Measurements from ENCODE around the gene OVOL3. TPM values are rescaled to one million over a fixed set of nuclear protein-coding genes. Genes with fewer than 3 reads are reported as not detected.
A peak's percentile ranks its signal among the peaks of the same experiment; 100 is the strongest.

OVOL3 gene
- total RNA-seq, 1 donor, result not detected

- H3K4me3 ChIP-seq (ENCODE audit: low read depth, low read length), result no peak overlapping the region
- no peak for TF ChIP-seq CTCF (IDR thresholded peaks at IDR 0.05; ENCODE audit: insufficient read depth, low read length)
- DNase-seq (ENCODE audit: low read depth), result no peak
Observed at GRCh38 chr19:36089847-36090246, 21.1 kb upstream of the OVOL3 start.

- no peak overlapping the region for H3K4me3 ChIP-seq (ENCODE audit: low read depth, low read length)
- no peak for TF ChIP-seq CTCF (IDR thresholded peaks at IDR 0.05; ENCODE audit: insufficient read depth, low read length)
- DNase-seq (ENCODE audit: low read depth), result no peak
Observed at GRCh38 chr19:36090910-36091695, 19.8 kb upstream of the OVOL3 start.

DNA sequence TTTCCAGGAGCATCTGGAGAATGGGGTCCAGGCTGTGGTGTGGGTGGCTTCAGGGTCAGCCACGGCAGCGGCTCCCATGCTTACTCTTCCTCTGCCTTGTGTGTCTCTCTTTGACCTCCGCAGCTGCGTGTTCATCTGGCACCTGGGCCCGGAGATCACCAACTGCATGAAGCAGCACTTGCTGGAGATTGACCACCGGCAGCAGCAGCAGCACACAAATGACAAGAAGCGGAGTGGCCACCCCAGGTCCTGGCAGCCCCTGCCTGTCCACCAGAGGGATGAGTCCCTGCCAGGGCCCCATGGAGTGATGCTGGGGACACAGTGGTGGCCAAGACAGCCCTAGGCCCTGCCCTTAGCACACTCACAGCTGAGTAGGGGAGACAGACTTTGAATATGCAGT is 18.4 kb upstream of the OVOL3 start:
- no peak overlapping the region for H3K4me3 ChIP-seq (ENCODE audit: low read depth, low read length)
- TF ChIP-seq CTCF (IDR thresholded peaks at IDR 0.05; ENCODE audit: insufficient read depth, low read length), result no peak
- no peak for DNase-seq (ENCODE audit: low read depth)

GRCh38 chr19:36093146-36093662 is 17.7 kb upstream of the OVOL3 start:
- no peak overlapping the region for H3K4me3 ChIP-seq (ENCODE audit: low read depth, low read length)
- TF ChIP-seq CTCF (IDR thresholded peaks at IDR 0.05; ENCODE audit: insufficient read depth, low read length), result no peak

DNA sequence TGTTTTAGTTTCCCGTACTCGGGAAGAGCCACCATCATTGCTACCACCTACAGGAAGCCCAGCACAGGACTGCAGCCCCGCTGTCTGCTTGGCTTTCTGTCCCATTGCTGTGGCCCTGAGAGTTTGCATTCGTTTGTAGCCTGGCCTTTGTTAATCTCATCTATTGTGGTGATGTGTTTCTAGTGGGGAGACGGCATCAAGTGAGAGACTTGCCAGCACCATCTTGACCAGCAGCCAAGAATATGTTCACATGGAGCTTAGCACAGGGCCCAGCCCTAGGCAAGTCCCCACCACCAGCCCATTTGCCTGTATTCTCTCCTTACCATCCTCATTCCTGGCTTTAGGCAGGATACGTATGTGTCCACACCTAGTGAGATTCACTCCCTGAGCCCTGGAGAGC is 17.3 kb upstream of the OVOL3 start:
- no peak for TF ChIP-seq CTCF (IDR thresholded peaks at IDR 0.05; ENCODE audit: insufficient read depth, low read length)
- DNase-seq (ENCODE audit: low read depth), result peak; percentile 32
- H3K4me3 ChIP-seq (ENCODE audit: low read depth, low read length), result no peak overlapping the region

More at GRCh38 chr19:36093146-36093662, 17.7 kb upstream of the OVOL3 start:
- DNase-seq (ENCODE audit: low read depth), result no peak

DNA sequence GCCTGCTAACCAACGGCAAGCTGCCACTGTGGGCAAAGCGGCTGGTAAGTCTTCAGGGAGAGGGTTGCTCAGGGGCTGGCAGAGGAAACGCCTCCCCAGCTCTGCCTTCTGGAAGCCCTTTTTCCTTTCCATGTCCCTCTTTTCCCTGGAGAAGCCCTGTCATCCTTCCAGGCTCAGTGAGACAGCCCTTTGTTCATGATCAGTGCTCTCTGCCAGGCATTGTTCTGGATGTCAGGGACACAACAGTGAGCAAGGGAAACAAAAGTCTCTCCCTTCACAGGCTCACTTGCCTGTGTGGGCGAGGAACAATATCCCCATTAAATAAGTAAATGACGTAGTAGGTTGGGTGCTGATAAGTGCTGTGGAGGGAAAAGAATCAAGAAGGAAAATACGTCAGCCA is 13.9 kb upstream of the OVOL3 start:
- no peak overlapping the region for H3K4me3 ChIP-seq (ENCODE audit: low read depth, low read length)
- TF ChIP-seq CTCF (IDR thresholded peaks at IDR 0.05; ENCODE audit: insufficient read depth, low read length), result no peak
- DNase-seq (ENCODE audit: low read depth), result no peak

All from fibroblast of the aortic adventitia (primary cell).